ENCODE results near the gene LTO1. TPM values are rescaled to one million over a fixed set of nuclear protein-coding genes. Genes with fewer than 3 reads are reported as not detected.

LTO1 gene
- total and polyA plus RNA-seq, 2 of the 13 experiments (the other 11 are each of a cell fraction or from before 2014, with no cell fraction given) = 11.8 to 15.0 TPM

GRCh38 chr11:69657911-69658625 lies 17.1 kb downstream of the LTO1 start (continued):
- 0 out of 2 replicates have a peak, but pooled peaks have one; percentile 24 for TF ChIP-seq PCBP1 (IDR thresholded peaks at IDR 0.05; ENCODE audit: borderline replicate concordance, low read depth, low read length)
- peak; percentile 93 for TF ChIP-seq UBTF (CRISPR knock-in tag; IDR thresholded peaks at IDR 0.05)
- no peak for TF ChIP-seq ZNF781 (CRISPR knock-in tag; IDR thresholded peaks at IDR 0.05; ENCODE audit: borderline replicate concordance, not compliant biosample characterization)
- no peak for TF ChIP-seq LRRFIP1 (CRISPR knock-in tag; conservative IDR thresholded peaks at IDR 0.05)
- TF ChIP-seq SNAPC5 (CRISPR knock-in tag; IDR thresholded peaks at IDR 0.05; ENCODE audit: borderline replicate concordance) = no peak
- TF ChIP-seq ZNF317 (CRISPR knock-in tag; IDR thresholded peaks at IDR 0.05) = no peak
- peak; percentile 22; the same call in 1 of the 2 replicates for TF ChIP-seq ZNF274 (CRISPR knock-in tag; IDR thresholded peaks at IDR 0.05)
- peak; percentile 100 for TF ChIP-seq SOX5 (CRISPR knock-in tag; IDR thresholded peaks at IDR 0.05; ENCODE audit: borderline replicate concordance)
- TF ChIP-seq ZBTB20 (CRISPR knock-in tag; IDR thresholded peaks at IDR 0.05; ENCODE audit: borderline replicate concordance, low read depth) = peak; percentile 58; the same call in 1 of the 2 replicates
- TF ChIP-seq ZNF136 (CRISPR knock-in tag; IDR thresholded peaks at IDR 0.05; ENCODE audit: low read depth) = no peak
- no peak for TF ChIP-seq RAD51 (IDR thresholded peaks at IDR 0.05; ENCODE audit: borderline replicate concordance)
- TF ChIP-seq ZSCAN29 (CRISPR knock-in tag; conservative IDR thresholded peaks at IDR 0.05) = peak; percentile 77; the same call in 1 of the 2 replicates
- no peak; the same call in 1 of the 2 replicates for TF ChIP-seq ZNF460 (CRISPR knock-in tag; IDR thresholded peaks at IDR 0.05; ENCODE audit: borderline replicate concordance)
- no peak for TF ChIP-seq ZNF207 (IDR thresholded peaks at IDR 0.05; ENCODE audit: borderline replicate concordance)
- TF ChIP-seq ZIK1 (CRISPR knock-in tag; IDR thresholded peaks at IDR 0.05; ENCODE audit: borderline replicate concordance, low read depth) = no peak
- TF ChIP-seq U2AF2 (IDR thresholded peaks at IDR 0.05; ENCODE audit: low read depth, low read length) = no peak
- TF ChIP-seq KAT8 (CRISPR knock-in tag; IDR thresholded peaks at IDR 0.05) = peak; percentile 80
- no peak for TF ChIP-seq GLMP (CRISPR knock-in tag; IDR thresholded peaks at IDR 0.05; ENCODE audit: borderline replicate concordance)
- peak; percentile 67; the same call in 1 of the 2 replicates for TF ChIP-seq ZBTB33 (CRISPR knock-in tag; IDR thresholded peaks at IDR 0.05)
- peak; percentile 72; the same call in 1 of the 2 replicates for TF ChIP-seq GATA4 (IDR thresholded peaks at IDR 0.05; ENCODE audit: borderline replicate concordance, low read depth)

Measured in HepG2 (cell line).